ENCODE measurements around the gene NCAPD2. TPM values are rescaled to one million over a fixed set of nuclear protein-coding genes. Genes with fewer than 3 reads are reported as not detected.
A peak's percentile ranks its signal among the peaks of the same experiment; 100 is the strongest.
"Not testable (repeated sequence)": the region's sequence is repeated elsewhere in the genome, so short reads cannot be mapped to it uniquely, and the experiment has no call there.

The NCAPD2 gene
- polyA plus RNA-seq, 1 donor, result 32.0 TPM

GRCh38 chr12:6463216-6463615 lies 30.7 kb upstream of the NCAPD2 start:
- no peak for DNase-seq (ENCODE audit: low read depth)

GRCh38 chr12:6463858-6464257 lies 30.0 kb upstream of the NCAPD2 start:
- no peak for DNase-seq (ENCODE audit: low read depth)

GRCh38 chr12:6464531-6464930 lies 29.4 kb upstream of the NCAPD2 start:
- DNase-seq (ENCODE audit: low read depth), result no peak

- peak; percentile 50 for DNase-seq (ENCODE audit: low read depth)
Observed at GRCh38 chr12:6465467-6466183, 28.3 kb upstream of the NCAPD2 start.

- no peak for DNase-seq (ENCODE audit: low read depth)
Observed at GRCh38 chr12:6466184-6466573, 27.7 kb upstream of the NCAPD2 start.

GRCh38 chr12:6466751-6467150 lies 27.2 kb upstream of the NCAPD2 start:
- not testable (repeated sequence) for DNase-seq (ENCODE audit: low read depth)

- not testable (repeated sequence) for DNase-seq (ENCODE audit: low read depth)
Observed at GRCh38 chr12:6467571-6468282, 26.2 kb upstream of the NCAPD2 start.

- no peak for DNase-seq (ENCODE audit: low read depth)
Observed at GRCh38 chr12:6468283-6468575, 25.7 kb upstream of the NCAPD2 start.

- no peak for DNase-seq (ENCODE audit: low read depth)
Observed at GRCh38 chr12:6469092-6469491, 24.8 kb upstream of the NCAPD2 start.

- no peak for DNase-seq (ENCODE audit: low read depth)
Observed at GRCh38 chr12:6469609-6470374, 24.1 kb upstream of the NCAPD2 start.

GRCh38 chr12:6470375-6471163 lies 23.3 kb upstream of the NCAPD2 start, which contains the start of gene VAMP1:
Gene VAMP1, minus strand, starts transcription at chr12:6470677. Its CDS starts 146 bp downstream, at chr12:6470531.
- peak; percentile 90 for DNase-seq (ENCODE audit: low read depth)

GRCh38 chr12:6471989-6472360 lies 21.9 kb upstream of the NCAPD2 start:
- DNase-seq (ENCODE audit: low read depth), result no peak

GRCh38 chr12:6472491-6472890 lies 21.4 kb upstream of the NCAPD2 start:
- DNase-seq (ENCODE audit: low read depth), result no peak

- DNase-seq (ENCODE audit: low read depth), result not testable (repeated sequence)
Observed at GRCh38 chr12:6475233-6475975, 18.5 kb upstream of the NCAPD2 start.

GRCh38 chr12:6476489-6476888 lies 17.4 kb upstream of the NCAPD2 start:
- no peak for DNase-seq (ENCODE audit: low read depth)

- DNase-seq (ENCODE audit: low read depth), result not testable (repeated sequence)
Observed at GRCh38 chr12:6477601-6478377, 16.1 kb upstream of the NCAPD2 start.

GRCh38 chr12:6478416-6478815 lies 15.5 kb upstream of the NCAPD2 start:
- DNase-seq (ENCODE audit: low read depth), result no peak

- no peak for DNase-seq (ENCODE audit: low read depth)
Observed at GRCh38 chr12:6488240-6488639, 5.7 kb upstream of the NCAPD2 start.

GRCh38 chr12:6489449-6489848 lies 4.5 kb upstream of the NCAPD2 start:
- DNase-seq (ENCODE audit: low read depth), result no peak

GRCh38 chr12:6490673-6491072 lies 3.2 kb upstream of the NCAPD2 start:
- not testable (repeated sequence) for DNase-seq (ENCODE audit: low read depth)

All from forelimb muscle (tissue), 1 donor.